PC-3 (cell line): Measurements from ENCODE around the gene BRD3. TPM values are rescaled to one million over a fixed set of nuclear protein-coding genes. Genes with fewer than 3 reads are reported as not detected.

Experiments used
- ATAC-seq: fragments of 200-7000 bp; cut with Tn5 transposase; 2 replicates; pipeline ENCODE4 v1.9.1; 2020; ENCODE audit warnings: mild to moderate bottlenecking, moderate library complexity
- BruUV-seq: library from RNA; stranded (reverse); fragments of 400-500 nt; replicated peaks from 2 replicates; lab custom pipeline; 2021; lab: Mats Ljungman, UMichigan
- CTCF ChIA-PET: fragments of 300-600 bp; sonication (Branson Sonifier 250); formaldehyde crosslinking; loops from one replicate; lab custom pipeline; 2022; ENCODE audit warnings: antibody characterized with exemption; lab: Charles Lee
- POLR2A ChIA-PET: fragments of 300-600 bp; sonication (Branson Sonifier 250); formaldehyde crosslinking; loops from one replicate; lab custom pipeline; 2022; ENCODE audit warnings: antibody characterized with exemption; ENCODE audit not compliant: unreplicated experiment; lab: Charles Lee
- DNase-seq: peaks from one replicate; pipeline ENCODE4 v3.0.0-alpha.2; 2015
- H2AFZ ChIP-seq: fragments of 300-600 bp; sonication (generic); 2 replicates; pipeline ENCODE4 v1.6.0; 2016; ENCODE audit warnings: antibody characterized with exemption, low read length
- H3F3A ChIP-seq: fragments of 300-600 bp; sonication (generic); one replicate; pipeline ENCODE4 v1.6.0; 2017; ENCODE audit warnings: antibody characterized with exemption, low read length, control low read depth, mild to moderate bottlenecking; ENCODE audit not compliant: unreplicated experiment
- H3K27ac ChIP-seq: fragments of 300-600 bp; sonication (generic); 2 replicates; pipeline ENCODE4 v1.5.1; 2016; ENCODE audit warnings: mild to moderate bottlenecking, low read length
- H3K27me3 ChIP-seq: fragments of 300-600 bp; sonication (generic); 2 replicates; pipeline ENCODE4 v1.6.1; 2016; ENCODE audit warnings: low read length, mixed read lengths
- H3K36me3 ChIP-seq: fragments of 300-600 bp; sonication (generic); 2 replicates; pipeline ENCODE4 v1.6.1; 2016; ENCODE audit warnings: low read depth, mixed run types, low read length, mixed read lengths
- H3K4me1 ChIP-seq: fragments of 300-600 bp; sonication (generic); 2 replicates; pipeline ENCODE4 v1.5.1; 2016; ENCODE audit warnings: low read length; ENCODE audit not compliant: insufficient read depth
- H3K4me2 ChIP-seq: fragments of 300-600 bp; sonication (generic); 2 replicates; pipeline ENCODE4 v1.6.0; 2016; ENCODE audit warnings: low read length
- H3K4me3 ChIP-seq: fragments of 300-600 bp; sonication (generic); 2 replicates; pipeline ENCODE4 v1.5.1; 2016; ENCODE audit warnings: mild to moderate bottlenecking, low read length, mixed read lengths
- H3K79me2 ChIP-seq: fragments of 300-600 bp; sonication (generic); 2 replicates; pipeline ENCODE4 v1.6.1; 2017; ENCODE audit warnings: low read length, mixed read lengths
- H3K9ac ChIP-seq: fragments of 300-600 bp; sonication (generic); 2 replicates; pipeline ENCODE4 v1.6.0; 2016; ENCODE audit warnings: mild to moderate bottlenecking, low read length
- H3K9me2 ChIP-seq: fragments of 300-600 bp; sonication (generic); replicated peaks from 2 replicates; pipeline ENCODE4 v1.6.1; 2016; ENCODE audit warnings: mixed run types, low read length, mixed read lengths
- H3K9me3 ChIP-seq: fragments of 300-600 bp; sonication (generic); 2 replicates; pipeline ENCODE4 v1.6.1; 2016; ENCODE audit warnings: low read length, mixed read lengths
- H4K20me1 ChIP-seq: fragments of 300-600 bp; sonication (generic); 2 replicates; pipeline ENCODE4 v1.6.1; 2016; ENCODE audit warnings: low read length, mixed read lengths
- EZH2 ChIP-seq: fragments of 300-600 bp; sonication (generic); IDR thresholded peaks from one replicate; pipeline ENCODE4 v1.6.1; 2017; ENCODE audit warnings: antibody characterized with exemption, mild to moderate bottlenecking, low read length; ENCODE audit not compliant: unreplicated experiment
- EZH2phosphoT487 ChIP-seq: fragments of 300-600 bp; sonication (generic); IDR thresholded peaks from 2 replicates; pipeline ENCODE4 v1.6.1; 2018; ENCODE audit warnings: mild to moderate bottlenecking, antibody characterized with exemption, low read length, borderline replicate concordance
- intact Hi-C: fragments of 100-400 bp; cut with micrococcal nuclease; formaldehyde crosslinking; loops from 2 replicates; pipeline ENCODE4 v1.9.0; 2023
- total RNA-seq: library from RNA; depleted of rRNA; stranded (reverse); fragments of >200 nt; gene quantifications from 2 replicates; pipeline ENCODE4 v1.2.3, GENCODE V29; 2014
- TF ChIP-seq, protein P1 (sequence below): fragments of 300-600 bp; sonication (generic); conservative IDR thresholded peaks from 2 replicates; pipeline ENCODE4 v1.5.1; 2017; ENCODE audit warnings: antibody characterized with exemption, low read depth, mild to moderate bottlenecking, low read length

BRD3 gene
- total RNA-seq, 1 experiment from 2014 or later, result 5.5 TPM

DNA sequence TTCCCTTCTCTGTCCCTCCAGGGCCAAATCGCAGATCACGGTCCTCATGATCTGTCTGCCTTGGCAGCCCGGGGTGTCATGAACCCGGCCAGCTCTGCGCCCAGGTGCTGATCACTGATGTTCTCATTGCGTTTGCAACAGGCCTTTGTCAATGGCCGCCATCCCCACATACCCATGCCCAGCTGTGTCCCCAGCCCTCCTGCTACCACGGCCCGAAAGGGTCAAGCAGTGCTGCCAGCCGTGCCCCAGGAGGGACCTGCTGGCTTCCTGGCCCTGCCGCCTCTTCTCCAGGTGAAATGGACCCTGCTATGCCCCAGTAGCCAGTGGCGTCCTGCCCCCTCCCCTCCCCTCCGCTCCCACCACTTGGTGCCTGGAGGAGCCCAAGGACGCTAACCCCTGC lies 62.9 kb downstream of the BRD3 start:
- ChIA-PET POLR2A (no interaction called here), CTCF (no interaction called here)
- no peaks in the 10 kb centered on the region for H3K36me3 ChIP-seq
- H3K9ac ChIP-seq, result no peak overlapping the region
- no peak overlapping the region for H2AFZ ChIP-seq
- no peak for TF ChIP-seq EZH2phosphoT487
- no peak for TF ChIP-seq EZH2
- TF ChIP-seq, protein P1, sequence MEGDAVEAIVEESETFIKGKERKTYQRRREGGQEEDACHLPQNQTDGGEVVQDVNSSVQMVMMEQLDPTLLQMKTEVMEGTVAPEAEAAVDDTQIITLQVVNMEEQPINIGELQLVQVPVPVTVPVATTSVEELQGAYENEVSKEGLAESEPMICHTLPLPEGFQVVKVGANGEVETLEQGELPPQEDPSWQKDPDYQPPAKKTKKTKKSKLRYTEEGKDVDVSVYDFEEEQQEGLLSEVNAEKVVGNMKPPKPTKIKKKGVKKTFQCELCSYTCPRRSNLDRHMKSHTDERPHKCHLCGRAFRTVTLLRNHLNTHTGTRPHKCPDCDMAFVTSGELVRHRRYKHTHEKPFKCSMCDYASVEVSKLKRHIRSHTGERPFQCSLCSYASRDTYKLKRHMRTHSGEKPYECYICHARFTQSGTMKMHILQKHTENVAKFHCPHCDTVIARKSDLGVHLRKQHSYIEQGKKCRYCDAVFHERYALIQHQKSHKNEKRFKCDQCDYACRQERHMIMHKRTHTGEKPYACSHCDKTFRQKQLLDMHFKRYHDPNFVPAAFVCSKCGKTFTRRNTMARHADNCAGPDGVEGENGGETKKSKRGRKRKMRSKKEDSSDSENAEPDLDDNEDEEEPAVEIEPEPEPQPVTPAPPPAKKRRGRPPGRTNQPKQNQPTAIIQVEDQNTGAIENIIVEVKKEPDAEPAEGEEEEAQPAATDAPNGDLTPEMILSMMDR, result no peak
- BruUV-seq, result no TSS peak
- no peaks in the 10 kb centered on the region for H3K9me3 ChIP-seq
- no peak overlapping the region for H3K4me3 ChIP-seq
- no peaks in the 10 kb centered on the region for H3K27me3 ChIP-seq
- H3K4me1 ChIP-seq, result no peaks in the 10 kb centered on the region
- intact Hi-C loops, result no loop called here
- H3K27ac ChIP-seq, result no peak overlapping the region
- H3K9me2 ChIP-seq, result no peaks in the 10 kb centered on the region
- H3K79me2 ChIP-seq, result no peaks in the 10 kb centered on the region
- no peak for DNase-seq
- no peaks in the 10 kb centered on the region for H4K20me1 ChIP-seq
- no peak overlapping the region for H3K4me2 ChIP-seq
- no peak for ATAC-seq
- no peaks in the 10 kb centered on the region for H3F3A ChIP-seq

DNA sequence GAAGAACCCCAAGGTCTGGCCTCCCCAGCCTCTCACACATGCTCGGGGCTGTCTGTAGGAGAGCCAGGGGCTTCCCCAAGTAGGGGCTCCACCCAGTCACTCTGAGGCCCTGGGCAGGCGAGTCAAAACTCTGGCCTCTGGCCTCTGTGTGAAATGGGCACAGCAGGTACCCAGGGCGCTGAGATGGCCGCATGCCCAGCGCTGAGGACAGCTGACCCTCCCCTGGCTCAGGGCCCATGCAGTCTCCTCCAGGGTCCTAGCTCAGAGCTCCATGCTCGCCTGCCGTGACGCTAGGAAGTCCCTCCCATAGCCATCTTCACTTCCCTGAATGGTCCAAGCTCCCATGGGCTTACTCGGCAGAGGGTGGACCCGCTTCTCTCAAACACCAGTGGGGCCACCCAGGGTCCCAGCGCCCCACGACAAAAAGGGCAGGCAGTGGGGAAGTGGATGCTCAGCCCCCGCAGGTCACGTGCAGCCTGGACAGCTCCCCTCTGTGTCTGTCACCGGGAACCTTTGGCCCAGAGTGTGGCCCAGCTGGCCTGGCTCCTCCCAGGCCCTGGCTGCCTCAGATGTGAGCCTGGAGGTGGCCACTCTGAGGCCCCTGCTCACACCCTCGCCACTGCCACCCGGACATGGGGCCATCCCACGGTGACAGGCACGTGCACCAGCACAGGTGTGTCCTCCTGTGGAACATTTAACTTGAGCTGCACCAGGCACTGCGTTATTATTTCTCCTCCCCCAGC lies 63.5 kb downstream of the BRD3 start:
- no peaks in the 10 kb centered on the region for H4K20me1 ChIP-seq

DNA sequence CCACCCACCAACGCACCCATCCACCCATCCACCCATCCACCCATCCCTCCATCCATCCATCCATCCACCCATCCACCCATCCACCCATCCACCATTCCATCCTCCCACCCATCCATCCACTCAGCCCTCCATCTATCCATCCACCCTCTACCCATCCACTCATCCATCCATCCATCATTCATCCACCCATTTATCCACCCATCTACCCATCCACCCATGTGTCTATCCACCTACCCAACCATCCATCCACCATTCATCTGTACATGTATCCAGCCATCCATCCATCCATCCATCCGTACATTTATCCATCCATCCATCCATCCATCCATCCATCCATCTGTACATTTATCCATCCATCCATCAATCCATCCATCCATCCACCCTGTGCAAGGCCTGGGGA lies 64.6 kb downstream of the BRD3 start:
- Histone ChIP-seq H3F3A (no peaks in the 10 kb centered on the region), H3K4me3 (no peak overlapping the region), H3K27ac (no peak overlapping the region), H3K4me2 (no peak overlapping the region), H3K27me3 (no peaks in the 10 kb centered on the region), H3K36me3 (no peaks in the 10 kb centered on the region), H3K9ac (no peak overlapping the region), H2AFZ (no peak overlapping the region), H4K20me1 (no peaks in the 10 kb centered on the region), H3K4me1 (no peaks in the 10 kb centered on the region), H3K9me3 (no peaks in the 10 kb centered on the region), H3K9me2 (no peaks in the 10 kb centered on the region), H3K79me2 (no peaks in the 10 kb centered on the region)
- BruUV-seq, result no TSS peak
- ATAC-seq, result no peak
- POLR2A ChIA-PET, result no interaction called here
- CTCF ChIA-PET, result no interaction called here
- intact Hi-C loops, result no loop called here
- DNase-seq, result no peak
- TF ChIP-seq EZH2 (no peak), EZH2phosphoT487 (no peak)
- TF ChIP-seq, protein P1, result no peak

More for the DNA sequence above, 63.5 kb downstream of the BRD3 start:
- intact Hi-C loops, result no loop called here
- H3F3A ChIP-seq, result no peaks in the 10 kb centered on the region
- H3K9me3 ChIP-seq, result no peaks in the 10 kb centered on the region
- TF ChIP-seq, protein P1, result no peak
- TF ChIP-seq EZH2 (no peak), EZH2phosphoT487 (no peak)
- H3K4me1 ChIP-seq, result no peaks in the 10 kb centered on the region
- no peak overlapping the region for H3K9ac ChIP-seq
- H3K4me3 ChIP-seq, result no peak overlapping the region
- ChIA-PET CTCF (no interaction called here), POLR2A (no interaction called here)
- H3K9me2 ChIP-seq, result no peaks in the 10 kb centered on the region
- DNase-seq (no peak), ATAC-seq (no peak)
- H3K36me3 ChIP-seq, result no peaks in the 10 kb centered on the region
- no peaks in the 10 kb centered on the region for H3K27me3 ChIP-seq
- no peak overlapping the region for H3K4me2 ChIP-seq
- H3K27ac ChIP-seq, result no peak overlapping the region
- BruUV-seq, result no TSS peak
- H2AFZ ChIP-seq, result no peak overlapping the region
- H3K79me2 ChIP-seq, result no peaks in the 10 kb centered on the region
